ENCODE results near the gene FOXC1. TPM values are rescaled to one million over a fixed set of nuclear protein-coding genes. Genes with fewer than 3 reads are reported as not detected.

Gene FOXC1
- total and polyA plus RNA-seq, 2 experiments from 2014 or later = 3.3 to 11.1 TPM

DNA sequence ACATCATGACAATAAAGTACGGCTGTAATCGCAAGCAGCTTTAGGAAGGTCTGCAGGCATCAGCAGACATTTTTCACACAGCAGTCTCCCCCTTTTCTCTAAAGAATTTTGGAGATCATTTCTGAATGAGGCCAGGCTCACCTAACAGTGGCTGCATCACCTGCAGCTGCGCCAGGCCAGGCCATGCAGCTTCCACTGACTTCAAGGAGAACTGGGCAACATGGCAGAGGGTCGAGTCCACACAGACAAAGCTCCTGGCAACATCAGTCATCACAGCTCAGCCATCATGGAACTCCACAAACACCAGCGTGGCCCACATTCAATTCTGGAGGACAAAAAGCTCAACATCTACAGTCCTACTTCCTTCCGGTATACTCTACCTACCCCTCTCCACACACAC is 17.8 kb upstream of the FOXC1 start:
- in situ Hi-C loops (cut with MboI) = loop anchor here (10.0 to 25.0 kb wide), 3 partner anchors 763 to 1045 kb away; no protein-coding TSS in a partner anchor
- Histone ChIP-seq H3K4me3 (no peak overlapping the region), H4K20me1 (ENCODE audit: insufficient read depth) (no peaks in the 10 kb centered on the region), H3K36me3 (ENCODE audit: low read depth) (no peaks in the 10 kb centered on the region), H3K9me2 (ENCODE audit: insufficient read depth) (no peaks in the 10 kb centered on the region), H2AFZ (no peak overlapping the region), H3K9me3 (ENCODE audit: low read depth) (no peaks in the 10 kb centered on the region), H3K4me1 (ENCODE audit: insufficient read depth) (no peaks in the 10 kb centered on the region), H3K9ac (no peak overlapping the region), H3F3A (ENCODE audit: insufficient read depth) (no peaks in the 10 kb centered on the region), H3K27me3 (replicated peaks; ENCODE audit: insufficient read depth) (peaks cover 40% of the 10 kb centered on the region), H3K79me2 (ENCODE audit: insufficient read depth) (no peaks in the 10 kb centered on the region), H3K4me2 (ENCODE audit: unreplicated experiment) (no peak overlapping the region), H3K27ac (no peak overlapping the region)
- DNase-seq = no peak
- WGBS, 2 experiments (ENCODE audit: low coverage in 1 of 2, low lambda C conversion rate in 2 of 2, missing lambda C conversion rate in 2 of 2) = 64 to 66% methylated on average over 6 of the region's 6 CpGs
- TF ChIP-seq EZH2phosphoT487 (IDR thresholded peaks at IDR 0.05; ENCODE audit: insufficient read depth, low read depth) = no peak
- no peak for TF ChIP-seq EZH2 (IDR thresholded peaks at IDR 0.05; ENCODE audit: insufficient read depth, poor library complexity, severe bottlenecking)

DNA sequence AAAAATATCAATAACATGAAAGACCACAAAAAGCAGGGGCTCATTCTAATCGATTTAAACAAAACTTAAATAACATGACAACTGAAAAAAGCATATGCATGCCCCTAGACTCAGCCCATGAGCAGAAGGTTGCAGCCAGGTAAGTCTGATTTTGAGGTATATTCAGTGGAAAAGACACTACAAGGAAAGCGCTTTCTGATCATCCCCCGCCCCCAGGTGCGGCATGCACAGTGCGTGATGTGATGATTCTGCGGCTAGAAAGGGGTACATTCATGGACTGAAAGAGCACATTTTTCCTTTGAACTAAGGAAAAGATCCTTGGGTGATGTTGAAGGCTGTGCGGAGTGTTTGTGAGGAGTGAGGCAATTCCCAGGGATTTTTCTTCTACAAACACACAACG is 16.9 kb upstream of the FOXC1 start:
- in situ Hi-C loops (cut with MboI) = loop anchor here (10.0 to 25.0 kb wide), 3 partner anchors 762 to 1044 kb away; no protein-coding TSS in a partner anchor
- Histone ChIP-seq H4K20me1 (ENCODE audit: insufficient read depth) (no peaks in the 10 kb centered on the region), H2AFZ (no peak overlapping the region), H3K4me3 (no peak overlapping the region), H3K27ac (no peak overlapping the region), H3K36me3 (ENCODE audit: low read depth) (no peaks in the 10 kb centered on the region), H3K4me1 (ENCODE audit: insufficient read depth) (peaks cover 3% of the 10 kb centered on the region; the same call in 1 of the 2 replicates), H3K27me3 (replicated peaks; ENCODE audit: insufficient read depth) (peaks cover 40% of the 10 kb centered on the region), H3K9ac (no peak overlapping the region), H3K79me2 (ENCODE audit: insufficient read depth) (no peaks in the 10 kb centered on the region), H3K4me2 (ENCODE audit: unreplicated experiment) (no peak overlapping the region), H3K9me2 (ENCODE audit: insufficient read depth) (no peaks in the 10 kb centered on the region), H3K9me3 (ENCODE audit: low read depth) (no peaks in the 10 kb centered on the region), H3F3A (ENCODE audit: insufficient read depth) (no peaks in the 10 kb centered on the region)
- WGBS, 2 experiments (ENCODE audit: low coverage in 1 of 2, low lambda C conversion rate in 2 of 2, missing lambda C conversion rate in 2 of 2) = 73 to 76% methylated on average over 8 of the region's 8 CpGs
- no peak for DNase-seq
- no peak for TF ChIP-seq EZH2phosphoT487 (IDR thresholded peaks at IDR 0.05; ENCODE audit: insufficient read depth, low read depth)
- no peak for TF ChIP-seq EZH2 (IDR thresholded peaks at IDR 0.05; ENCODE audit: insufficient read depth, poor library complexity, severe bottlenecking)

DNA sequence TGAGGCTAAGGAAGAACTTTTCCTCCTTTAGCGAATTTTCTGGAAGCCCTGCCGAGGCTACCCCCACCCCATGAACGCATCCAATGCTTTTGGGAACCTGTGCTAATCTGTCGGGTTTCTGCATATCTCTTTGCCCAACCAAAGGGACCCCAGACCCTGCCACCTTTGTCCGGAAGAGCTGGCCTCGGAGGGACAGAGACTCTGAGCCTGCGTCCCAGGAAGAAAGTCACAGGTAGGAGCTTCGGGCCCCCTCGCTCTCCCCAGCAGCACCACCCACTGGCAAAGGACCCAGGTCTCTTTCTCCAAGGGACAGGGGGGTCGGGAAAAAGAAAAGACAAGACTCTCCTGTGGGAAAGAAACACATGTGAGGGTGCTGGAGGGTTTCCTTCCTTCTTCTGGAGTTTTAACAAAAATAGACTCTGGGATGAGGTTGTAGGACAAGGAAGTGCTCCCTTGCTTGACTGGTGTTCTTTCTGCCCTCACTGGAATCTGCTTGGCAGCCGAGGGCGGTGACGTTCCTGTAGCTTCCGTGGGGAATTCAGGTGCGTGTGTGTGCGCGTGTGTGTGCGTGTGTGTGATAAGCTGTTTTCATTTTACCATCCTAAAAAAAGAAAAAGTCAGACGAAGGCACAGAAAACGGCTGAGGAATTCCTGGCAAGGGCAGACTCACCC is 16.3 kb upstream of the FOXC1 start:
- TF ChIP-seq EZH2phosphoT487 (IDR thresholded peaks at IDR 0.05; ENCODE audit: insufficient read depth, low read depth) (no peak), EZH2 (IDR thresholded peaks at IDR 0.05; ENCODE audit: insufficient read depth, poor library complexity, severe bottlenecking) (no peak)
- 60 to 62% methylated on average over 20 of the region's 20 CpGs for WGBS, 2 experiments (ENCODE audit: low coverage in 1 of 2, low lambda C conversion rate in 2 of 2, missing lambda C conversion rate in 2 of 2)
- H4K20me1 ChIP-seq (ENCODE audit: insufficient read depth) = no peaks in the 10 kb centered on the region
- H3K9me2 ChIP-seq (ENCODE audit: insufficient read depth) = no peaks in the 10 kb centered on the region
- no peak overlapping the region for H3K27ac ChIP-seq
- H3K9ac ChIP-seq = no peak overlapping the region
- in situ Hi-C loops (cut with MboI) = loop anchor here (10.0 to 25.0 kb wide), 3 partner anchors 761 to 1044 kb away; no protein-coding TSS in a partner anchor
- DNase-seq = no peak
- H3K36me3 ChIP-seq (ENCODE audit: low read depth) = no peaks in the 10 kb centered on the region
- no peak overlapping the region for H2AFZ ChIP-seq
- H3K4me1 ChIP-seq (ENCODE audit: insufficient read depth) = peaks cover 3% of the 10 kb centered on the region; the same call in 1 of the 2 replicates
- no peak overlapping the region for H3K4me2 ChIP-seq (ENCODE audit: unreplicated experiment)
- no peaks in the 10 kb centered on the region for H3F3A ChIP-seq (ENCODE audit: insufficient read depth)
- H3K27me3 ChIP-seq (replicated peaks; ENCODE audit: insufficient read depth) = peaks cover 36% of the 10 kb centered on the region
- no peaks in the 10 kb centered on the region for H3K9me3 ChIP-seq (ENCODE audit: low read depth)
- no peak overlapping the region for H3K4me3 ChIP-seq
- H3K79me2 ChIP-seq (ENCODE audit: insufficient read depth) = no peaks in the 10 kb centered on the region

DNA sequence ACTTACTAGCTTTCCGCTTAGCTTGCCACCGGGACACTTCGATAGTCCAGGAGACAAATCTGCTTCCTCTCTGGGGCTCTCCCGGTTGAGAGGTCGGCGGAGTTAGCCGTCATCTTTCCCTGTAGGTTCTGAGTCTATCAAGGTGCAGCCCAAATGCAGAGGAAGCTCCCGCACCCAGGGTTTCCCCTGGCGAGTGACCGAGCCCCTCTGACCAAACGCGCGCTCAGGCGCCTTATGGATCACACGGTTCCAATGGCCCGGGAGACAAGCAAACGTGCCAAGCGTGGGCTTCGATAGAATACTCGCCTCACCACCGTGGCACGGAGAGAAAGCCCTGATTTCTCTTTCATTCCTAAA is 15.8 kb upstream of the FOXC1 start:
- Histone ChIP-seq H3K4me2 (ENCODE audit: unreplicated experiment) (no peak overlapping the region), H3K27ac (no peak overlapping the region), H3K9ac (no peak overlapping the region), H3K9me3 (ENCODE audit: low read depth) (no peaks in the 10 kb centered on the region), H3K36me3 (ENCODE audit: low read depth) (no peaks in the 10 kb centered on the region), H3F3A (ENCODE audit: insufficient read depth) (no peaks in the 10 kb centered on the region), H3K27me3 (replicated peaks; ENCODE audit: insufficient read depth) (peaks cover 31% of the 10 kb centered on the region), H2AFZ (no peak overlapping the region), H4K20me1 (ENCODE audit: insufficient read depth) (no peaks in the 10 kb centered on the region), H3K9me2 (ENCODE audit: insufficient read depth) (no peaks in the 10 kb centered on the region), H3K4me1 (ENCODE audit: insufficient read depth) (peaks cover 3% of the 10 kb centered on the region; the same call in 1 of the 2 replicates), H3K79me2 (ENCODE audit: insufficient read depth) (no peaks in the 10 kb centered on the region), H3K4me3 (no peak overlapping the region)
- in situ Hi-C loops (cut with MboI) = loop anchor here (10.0 to 25.0 kb wide), 3 partner anchors 761 to 1043 kb away; no protein-coding TSS in a partner anchor
- WGBS, 2 experiments (ENCODE audit: low coverage in 1 of 2, low lambda C conversion rate in 2 of 2, missing lambda C conversion rate in 2 of 2) = 79 to 81% methylated on average over 17 to 22 of the region's 22 CpGs
- TF ChIP-seq EZH2 (IDR thresholded peaks at IDR 0.05; ENCODE audit: insufficient read depth, poor library complexity, severe bottlenecking) (no peak), EZH2phosphoT487 (IDR thresholded peaks at IDR 0.05; ENCODE audit: insufficient read depth, low read depth) (no peak)
- no peak for DNase-seq
